HEK293 (cell line): ENCODE data around the gene C19orf33.
A peak's percentile ranks its signal among the peaks of the same experiment; 100 is the strongest.

Experiments
- BCL11B ChIP-seq: fragments of 450-650 bp; formaldehyde crosslinking; IDR thresholded peaks from 2 replicates; pipeline ENCODE4 v1.5.1; 2016; ENCODE audit warnings: low read depth, missing biosample characterization, missing genetic modification characterization
- GLI2 ChIP-seq: fragments of 450-650 bp; formaldehyde crosslinking; IDR thresholded peaks from 2 replicates; pipeline ENCODE4; 2017; ENCODE audit warnings: missing biosample characterization, missing genetic modification characterization, low read depth, borderline replicate concordance
- GLIS2 ChIP-seq: fragments of 450-650 bp; formaldehyde crosslinking; IDR thresholded peaks from 2 replicates; pipeline ENCODE4 v1.5.1; 2016; ENCODE audit warnings: missing biosample characterization, missing genetic modification characterization
- SALL2 ChIP-seq: fragments of 450-650 bp; formaldehyde crosslinking; IDR thresholded peaks from 2 replicates; pipeline ENCODE4 v1.5.0; 2017; ENCODE audit warnings: missing biosample characterization, mild to moderate bottlenecking, missing genetic modification characterization, borderline replicate concordance
- SP2 ChIP-seq: fragments of 450-650 bp; formaldehyde crosslinking; IDR thresholded peaks from 2 replicates; pipeline ENCODE4 v1.5.1; 2016; ENCODE audit warnings: missing biosample characterization, missing genetic modification characterization
- SP7 ChIP-seq: fragments of 450-650 bp; formaldehyde crosslinking; IDR thresholded peaks from 2 replicates; pipeline ENCODE4 v1.5.1; 2016; ENCODE audit warnings: missing biosample characterization, missing genetic modification characterization
- ZEB2 ChIP-seq: fragments of 450-650 bp; formaldehyde crosslinking; IDR thresholded peaks from 2 replicates; pipeline ENCODE4 v1.5.1; 2016; ENCODE audit warnings: missing biosample characterization, missing genetic modification characterization
- ZFHX2 ChIP-seq: fragments of 450-650 bp; formaldehyde crosslinking; conservative IDR thresholded peaks from 2 replicates; pipeline ENCODE4 v1.5.1; 2016; ENCODE audit warnings: missing biosample characterization, missing genetic modification characterization
- ZNF114 ChIP-seq: fragments of 450-650 bp; formaldehyde crosslinking; IDR thresholded peaks from 2 replicates; pipeline ENCODE4 v1.5.0; 2017; ENCODE audit warnings: missing biosample characterization, missing genetic modification characterization
- ZNF133 ChIP-seq: fragments of 450-650 bp; formaldehyde crosslinking; IDR thresholded peaks from 2 replicates; pipeline ENCODE4 v1.5.1; 2016; ENCODE audit warnings: missing biosample characterization, missing genetic modification characterization
- ZNF211 ChIP-seq: fragments of 450-650 bp; formaldehyde crosslinking; IDR thresholded peaks from 2 replicates; pipeline ENCODE4 v1.5.1; 2016; ENCODE audit warnings: low read depth, missing biosample characterization, missing genetic modification characterization
- ZNF335 ChIP-seq: fragments of 450-650 bp; formaldehyde crosslinking; conservative IDR thresholded peaks from 2 replicates; pipeline ENCODE4 v1.5.1; 2016; ENCODE audit warnings: missing biosample characterization, missing genetic modification characterization
- ZNF501 ChIP-seq: fragments of 450-650 bp; formaldehyde crosslinking; IDR thresholded peaks from 2 replicates; pipeline ENCODE4 v1.5.1; 2016; ENCODE audit warnings: missing biosample characterization, missing genetic modification characterization
- ZNF510 ChIP-seq: fragments of 450-650 bp; formaldehyde crosslinking; IDR thresholded peaks from 2 replicates; pipeline ENCODE4 v1.5.1; 2018; ENCODE audit warnings: mild to moderate bottlenecking, missing genetic modification characterization, missing biosample characterization; ENCODE audit not compliant: insufficient replicate concordance
- ZNF544 ChIP-seq: fragments of 450-650 bp; formaldehyde crosslinking; IDR thresholded peaks from 2 replicates; pipeline ENCODE4 v1.5.0; 2017; ENCODE audit warnings: missing biosample characterization, missing genetic modification characterization
- ZNF654 ChIP-seq: fragments of 450-650 bp; formaldehyde crosslinking; IDR thresholded peaks from 2 replicates; pipeline ENCODE4 v1.5.1; 2016; ENCODE audit warnings: low read depth, missing biosample characterization, missing genetic modification characterization
- ZNF768 ChIP-seq: fragments of 450-650 bp; formaldehyde crosslinking; IDR thresholded peaks from 2 replicates; pipeline ENCODE4 v1.5.1; 2018; ENCODE audit warnings: missing biosample characterization, mild to moderate bottlenecking, missing genetic modification characterization
- ZSCAN30 ChIP-seq: fragments of 450-650 bp; IDR thresholded peaks from 2 replicates; pipeline ENCODE4 v1.5.1; 2018; ENCODE audit warnings: missing biosample characterization, mild to moderate bottlenecking, missing genetic modification characterization, moderate library complexity
- TF ChIP-seq, protein P1 (sequence below): fragments of 450-650 bp; formaldehyde crosslinking; IDR thresholded peaks from 2 replicates; pipeline ENCODE4 v1.5.1; 2016; ENCODE audit warnings: missing biosample characterization, missing genetic modification characterization
- TF ChIP-seq, protein P2 (sequence below): fragments of 450-650 bp; formaldehyde crosslinking; IDR thresholded peaks from 2 replicates; pipeline ENCODE4 v1.5.1; 2016; ENCODE audit warnings: missing biosample characterization, missing genetic modification characterization, low read depth
- TF ChIP-seq, protein P3 (sequence below): fragments of 450-650 bp; formaldehyde crosslinking; IDR thresholded peaks from 2 replicates; pipeline ENCODE4 v1.5.1; 2017; ENCODE audit warnings: missing biosample characterization, missing genetic modification characterization
- TF ChIP-seq, protein P4 (sequence below): fragments of 450-650 bp; formaldehyde crosslinking; IDR thresholded peaks from 2 replicates; pipeline ENCODE4; 2016; ENCODE audit warnings: missing biosample characterization, missing genetic modification characterization
- TF ChIP-seq, protein P5 (sequence below): fragments of 450-650 bp; formaldehyde crosslinking; IDR thresholded peaks from 2 replicates; pipeline ENCODE4 v1.5.1; 2017; ENCODE audit warnings: missing biosample characterization, missing genetic modification characterization
- TF ChIP-seq, protein P6 (sequence below): fragments of 450-650 bp; formaldehyde crosslinking; IDR thresholded peaks from 2 replicates; pipeline ENCODE4 v1.5.1; 2016; ENCODE audit warnings: missing biosample characterization, missing genetic modification characterization
- TF ChIP-seq, protein P7 (sequence below): fragments of 450-650 bp; formaldehyde crosslinking; IDR thresholded peaks from 2 replicates; pipeline ENCODE4 v1.5.1; 2016; ENCODE audit warnings: missing biosample characterization, missing genetic modification characterization
- TF ChIP-seq, protein P8 (sequence below): fragments of 450-650 bp; formaldehyde crosslinking; IDR thresholded peaks from 2 replicates; pipeline ENCODE4 v1.5.1; 2017; ENCODE audit warnings: missing biosample characterization, missing genetic modification characterization

C19orf33 gene

DNA sequence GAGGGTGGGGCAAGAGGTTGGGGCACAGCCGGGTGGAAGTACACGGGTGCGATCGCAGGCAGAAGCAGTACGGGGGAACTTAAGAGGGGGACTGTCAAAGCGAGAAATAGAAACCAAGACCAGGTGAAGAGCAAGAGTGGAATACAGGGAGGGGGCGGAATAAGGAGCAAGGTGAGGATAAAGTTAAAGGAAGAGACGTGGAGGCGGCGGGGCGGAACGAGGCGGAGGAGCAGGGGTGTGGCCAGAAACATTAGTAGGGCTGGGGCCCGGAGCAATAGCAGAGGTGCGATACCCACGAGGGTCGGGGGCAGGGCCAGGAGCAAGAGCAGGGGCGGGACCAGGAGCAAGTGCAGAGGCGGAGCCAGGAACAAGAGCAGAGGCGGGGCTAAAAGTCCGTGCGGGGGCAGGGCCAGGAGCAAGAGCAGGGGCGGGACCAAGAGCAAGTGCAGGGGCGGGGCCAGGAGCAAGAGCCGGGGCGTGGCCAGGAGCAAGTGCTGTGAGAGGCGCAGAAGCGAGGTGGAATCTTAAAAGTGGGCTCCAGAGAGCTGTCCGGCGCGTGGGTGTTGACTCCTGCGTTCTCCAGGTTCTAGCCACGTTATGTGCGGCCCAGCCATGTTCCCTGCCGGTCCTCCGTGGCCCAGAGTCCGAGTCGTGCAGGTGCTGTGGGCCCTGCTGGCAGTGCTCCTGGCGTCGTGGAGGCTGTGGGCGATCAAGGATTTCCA lies 32.7 kb downstream of the C19orf33 start (continued):
- TF ChIP-seq, protein P1, sequence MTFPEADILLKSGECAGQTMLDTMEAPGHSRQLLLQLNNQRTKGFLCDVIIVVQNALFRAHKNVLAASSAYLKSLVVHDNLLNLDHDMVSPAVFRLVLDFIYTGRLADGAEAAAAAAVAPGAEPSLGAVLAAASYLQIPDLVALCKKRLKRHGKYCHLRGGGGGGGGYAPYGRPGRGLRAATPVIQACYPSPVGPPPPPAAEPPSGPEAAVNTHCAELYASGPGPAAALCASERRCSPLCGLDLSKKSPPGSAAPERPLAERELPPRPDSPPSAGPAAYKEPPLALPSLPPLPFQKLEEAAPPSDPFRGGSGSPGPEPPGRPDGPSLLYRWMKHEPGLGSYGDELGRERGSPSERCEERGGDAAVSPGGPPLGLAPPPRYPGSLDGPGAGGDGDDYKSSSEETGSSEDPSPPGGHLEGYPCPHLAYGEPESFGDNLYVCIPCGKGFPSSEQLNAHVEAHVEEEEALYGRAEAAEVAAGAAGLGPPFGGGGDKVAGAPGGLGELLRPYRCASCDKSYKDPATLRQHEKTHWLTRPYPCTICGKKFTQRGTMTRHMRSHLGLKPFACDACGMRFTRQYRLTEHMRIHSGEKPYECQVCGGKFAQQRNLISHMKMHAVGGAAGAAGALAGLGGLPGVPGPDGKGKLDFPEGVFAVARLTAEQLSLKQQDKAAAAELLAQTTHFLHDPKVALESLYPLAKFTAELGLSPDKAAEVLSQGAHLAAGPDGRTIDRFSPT (tag by site-specific recombination): peak; percentile 85
- TF ChIP-seq ZEB2 (tag by site-specific recombination): peak; percentile 99
- no peak for TF ChIP-seq GLI2
- TF ChIP-seq SALL2 (tag by site-specific recombination): no peak
- no peak for TF ChIP-seq ZSCAN30 (tag by site-specific recombination)
- peak; percentile 98 for TF ChIP-seq ZFHX2 (tag by site-specific recombination)
- TF ChIP-seq, protein P2, sequence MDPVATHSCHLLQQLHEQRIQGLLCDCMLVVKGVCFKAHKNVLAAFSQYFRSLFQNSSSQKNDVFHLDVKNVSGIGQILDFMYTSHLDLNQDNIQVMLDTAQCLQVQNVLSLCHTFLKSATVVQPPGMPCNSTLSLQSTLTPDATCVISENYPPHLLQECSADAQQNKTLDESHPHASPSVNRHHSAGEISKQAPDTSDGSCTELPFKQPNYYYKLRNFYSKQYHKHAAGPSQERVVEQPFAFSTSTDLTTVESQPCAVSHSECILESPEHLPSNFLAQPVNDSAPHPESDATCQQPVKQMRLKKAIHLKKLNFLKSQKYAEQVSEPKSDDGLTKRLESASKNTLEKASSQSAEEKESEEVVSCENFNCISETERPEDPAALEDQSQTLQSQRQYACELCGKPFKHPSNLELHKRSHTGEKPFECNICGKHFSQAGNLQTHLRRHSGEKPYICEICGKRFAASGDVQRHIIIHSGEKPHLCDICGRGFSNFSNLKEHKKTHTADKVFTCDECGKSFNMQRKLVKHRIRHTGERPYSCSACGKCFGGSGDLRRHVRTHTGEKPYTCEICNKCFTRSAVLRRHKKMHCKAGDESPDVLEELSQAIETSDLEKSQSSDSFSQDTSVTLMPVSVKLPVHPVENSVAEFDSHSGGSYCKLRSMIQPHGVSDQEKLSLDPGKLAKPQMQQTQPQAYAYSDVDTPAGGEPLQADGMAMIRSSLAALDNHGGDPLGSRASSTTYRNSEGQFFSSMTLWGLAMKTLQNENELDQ: no peak
- TF ChIP-seq SP2: peak; percentile 98
- no peak for TF ChIP-seq ZNF544
- TF ChIP-seq, protein P3, sequence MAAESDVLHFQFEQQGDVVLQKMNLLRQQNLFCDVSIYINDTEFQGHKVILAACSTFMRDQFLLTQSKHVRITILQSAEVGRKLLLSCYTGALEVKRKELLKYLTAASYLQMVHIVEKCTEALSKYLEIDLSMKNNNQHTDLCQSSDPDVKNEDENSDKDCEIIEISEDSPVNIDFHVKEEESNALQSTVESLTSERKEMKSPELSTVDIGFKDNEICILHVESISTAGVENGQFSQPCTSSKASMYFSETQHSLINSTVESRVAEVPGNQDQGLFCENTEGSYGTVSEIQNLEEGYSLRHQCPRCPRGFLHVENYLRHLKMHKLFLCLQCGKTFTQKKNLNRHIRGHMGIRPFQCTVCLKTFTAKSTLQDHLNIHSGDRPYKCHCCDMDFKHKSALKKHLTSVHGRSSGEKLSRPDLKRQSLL (tag by site-specific recombination): peak; percentile 98
- TF ChIP-seq, protein P4, sequence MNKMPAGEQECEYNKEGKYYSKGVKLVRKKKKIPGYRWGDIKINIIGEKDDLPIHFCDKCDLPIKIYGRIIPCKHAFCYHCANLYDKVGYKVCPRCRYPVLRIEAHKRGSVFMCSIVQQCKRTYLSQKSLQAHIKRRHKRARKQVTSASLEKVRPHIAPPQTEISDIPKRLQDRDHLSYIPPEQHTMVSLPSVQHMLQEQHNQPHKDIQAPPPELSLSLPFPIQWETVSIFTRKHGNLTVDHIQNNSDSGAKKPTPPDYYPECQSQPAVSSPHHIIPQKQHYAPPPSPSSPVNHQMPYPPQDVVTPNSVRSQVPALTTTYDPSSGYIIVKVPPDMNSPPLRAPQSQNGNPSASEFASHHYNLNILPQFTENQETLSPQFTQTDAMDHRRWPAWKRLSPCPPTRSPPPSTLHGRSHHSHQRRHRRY (tag by site-specific recombination): peak; percentile 96; the same call in 1 of the 2 replicates
- TF ChIP-seq, protein P5, sequence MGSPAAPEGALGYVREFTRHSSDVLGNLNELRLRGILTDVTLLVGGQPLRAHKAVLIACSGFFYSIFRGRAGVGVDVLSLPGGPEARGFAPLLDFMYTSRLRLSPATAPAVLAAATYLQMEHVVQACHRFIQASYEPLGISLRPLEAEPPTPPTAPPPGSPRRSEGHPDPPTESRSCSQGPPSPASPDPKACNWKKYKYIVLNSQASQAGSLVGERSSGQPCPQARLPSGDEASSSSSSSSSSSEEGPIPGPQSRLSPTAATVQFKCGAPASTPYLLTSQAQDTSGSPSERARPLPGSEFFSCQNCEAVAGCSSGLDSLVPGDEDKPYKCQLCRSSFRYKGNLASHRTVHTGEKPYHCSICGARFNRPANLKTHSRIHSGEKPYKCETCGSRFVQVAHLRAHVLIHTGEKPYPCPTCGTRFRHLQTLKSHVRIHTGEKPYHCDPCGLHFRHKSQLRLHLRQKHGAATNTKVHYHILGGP (tag by site-specific recombination): peak; percentile 83; the same call in 1 of the 2 replicates
- TF ChIP-seq ZNF133 (tag by site-specific recombination): no peak
- peak; percentile 94 for TF ChIP-seq BCL11B (tag by site-specific recombination)
- TF ChIP-seq, protein P6, sequence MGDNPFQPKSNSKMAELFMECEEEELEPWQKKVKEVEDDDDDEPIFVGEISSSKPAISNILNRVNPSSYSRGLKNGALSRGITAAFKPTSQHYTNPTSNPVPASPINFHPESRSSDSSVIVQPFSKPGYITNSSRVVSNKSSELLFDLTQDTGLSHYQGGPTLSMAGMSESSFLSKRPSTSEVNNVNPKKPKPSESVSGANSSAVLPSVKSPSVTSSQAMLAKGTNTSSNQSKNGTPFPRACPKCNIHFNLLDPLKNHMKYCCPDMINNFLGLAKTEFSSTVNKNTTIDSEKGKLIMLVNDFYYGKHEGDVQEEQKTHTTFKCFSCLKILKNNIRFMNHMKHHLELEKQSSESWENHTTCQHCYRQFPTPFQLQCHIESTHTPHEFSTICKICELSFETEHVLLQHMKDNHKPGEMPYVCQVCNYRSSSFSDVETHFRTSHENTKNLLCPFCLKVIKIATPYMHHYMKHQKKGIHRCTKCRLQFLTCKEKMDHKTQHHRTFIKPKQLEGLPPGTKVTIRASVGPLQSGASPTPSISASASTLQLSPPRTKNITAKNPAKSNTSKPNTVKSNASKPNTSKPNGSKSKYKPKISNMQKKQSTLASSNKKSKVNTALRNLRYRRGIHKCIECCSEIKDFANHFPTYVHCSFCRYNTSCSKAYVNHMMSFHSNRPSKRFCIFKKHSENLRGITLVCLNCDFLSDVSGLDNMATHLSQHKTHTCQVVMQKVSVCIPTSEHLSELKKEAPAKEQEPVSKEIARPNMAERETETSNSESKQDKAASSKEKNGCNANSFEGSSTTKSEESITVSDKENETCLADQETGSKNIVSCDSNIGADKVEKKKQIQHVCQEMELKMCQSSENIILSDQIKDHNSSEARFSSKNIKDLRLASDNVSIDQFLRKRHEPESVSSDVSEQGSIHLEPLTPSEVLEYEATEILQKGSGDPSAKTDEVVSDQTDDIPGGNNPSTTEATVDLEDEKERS (tag by site-specific recombination): no peak
- no peak; the same call in 1 of the 2 replicates for TF ChIP-seq ZNF768 (tag by site-specific recombination)
- TF ChIP-seq SP7 (tag by site-specific recombination): peak; percentile 72
- TF ChIP-seq ZNF501 (tag by site-specific recombination): no peak; the same call in none of the 2 replicates
- TF ChIP-seq ZNF654 (tag by site-specific recombination): no peak
- TF ChIP-seq, protein P7, sequence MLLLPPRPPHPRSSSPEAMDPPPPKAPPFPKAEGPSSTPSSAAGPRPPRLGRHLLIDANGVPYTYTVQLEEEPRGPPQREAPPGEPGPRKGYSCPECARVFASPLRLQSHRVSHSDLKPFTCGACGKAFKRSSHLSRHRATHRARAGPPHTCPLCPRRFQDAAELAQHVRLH: peak; percentile 79; the same call in 1 of the 2 replicates
- peak; percentile 94 for TF ChIP-seq ZNF335 (tag by site-specific recombination)
- TF ChIP-seq, protein P8, sequence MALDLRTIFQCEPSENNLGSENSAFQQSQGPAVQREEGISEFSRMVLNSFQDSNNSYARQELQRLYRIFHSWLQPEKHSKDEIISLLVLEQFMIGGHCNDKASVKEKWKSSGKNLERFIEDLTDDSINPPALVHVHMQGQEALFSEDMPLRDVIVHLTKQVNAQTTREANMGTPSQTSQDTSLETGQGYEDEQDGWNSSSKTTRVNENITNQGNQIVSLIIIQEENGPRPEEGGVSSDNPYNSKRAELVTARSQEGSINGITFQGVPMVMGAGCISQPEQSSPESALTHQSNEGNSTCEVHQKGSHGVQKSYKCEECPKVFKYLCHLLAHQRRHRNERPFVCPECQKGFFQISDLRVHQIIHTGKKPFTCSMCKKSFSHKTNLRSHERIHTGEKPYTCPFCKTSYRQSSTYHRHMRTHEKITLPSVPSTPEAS: peak; percentile 28; the same call in 1 of the 2 replicates
- TF ChIP-seq GLIS2 (tag by site-specific recombination): peak; percentile 70
- no peak for TF ChIP-seq ZNF211
- no peak for TF ChIP-seq ZNF510
- TF ChIP-seq ZNF114 (tag by site-specific recombination): no peak
